Neural cell (in vitro differentiated cells): ENCODE measurements around the gene HBM. TPM values are rescaled to one million over a fixed set of nuclear protein-coding genes. Genes with fewer than 3 reads are reported as not detected.
"Not testable (repeated sequence)": the region's sequence is repeated elsewhere in the genome, so short reads cannot be mapped to it uniquely, and the experiment has no call there.

Source experiments
- H2AFZ ChIP-seq: fragments of 200-600, 300-800 bp; sonication (generic), shearing (Covaris generic); 2 replicates; pipeline ENCODE4 v1.6.0; 2014; ENCODE audit warnings: low read depth, mild to moderate bottlenecking, antibody characterized with exemption, low read length, moderate library complexity
- H3F3A ChIP-seq: fragments of 200-600 bp; shearing (Covaris generic); 2 replicates; pipeline ENCODE4 v1.6.1; 2016; ENCODE audit warnings: mild to moderate bottlenecking, moderate library complexity, mixed read lengths, antibody characterized with exemption, low read length; ENCODE audit not compliant: insufficient read depth, poor library complexity, severe bottlenecking
- H3K27ac ChIP-seq: fragments of 200-600, 300-800 bp; sonication (generic), shearing (Covaris generic); 2 replicates; pipeline ENCODE4 v1.5.1; 2014; ENCODE audit warnings: mild to moderate bottlenecking, low read length, moderate library complexity
- H3K27me3 ChIP-seq: fragments of 300-800, 200-600 bp; sonication (generic), shearing (Covaris generic); 2 replicates; pipeline ENCODE4 v1.6.0; 2014; ENCODE audit warnings: mild to moderate bottlenecking, low read depth, low read length, moderate library complexity; ENCODE audit not compliant: insufficient read depth
- H3K36me3 ChIP-seq: fragments of 300-800, 200-600 bp; sonication (generic), shearing (Covaris generic); 2 replicates; pipeline ENCODE4 v1.5.1; 2014; ENCODE audit warnings: mild to moderate bottlenecking, antibody characterized with exemption, low read length, moderate library complexity; ENCODE audit not compliant: insufficient read depth
- H3K4me2 ChIP-seq: fragments of 300-800, 200-600 bp; sonication (generic), shearing (Covaris generic); 2 replicates; pipeline ENCODE4 v1.6.0; 2014; ENCODE audit warnings: mild to moderate bottlenecking, low read length
- H3K4me3 ChIP-seq: fragments of 300-800, 200-600 bp; sonication (generic), shearing (Covaris generic); 2 replicates; pipeline ENCODE4 v1.5.1; 2014; ENCODE audit warnings: mild to moderate bottlenecking, low read length, moderate library complexity
- H3K79me2 ChIP-seq: fragments of 200-600 bp; shearing (Covaris generic); replicated peaks from 2 replicates; pipeline ENCODE4 v1.6.0; 2014; ENCODE audit warnings: mild to moderate bottlenecking, low read length, moderate library complexity; ENCODE audit not compliant: insufficient read depth
- H3K9ac ChIP-seq: fragments of 300-800, 200-600 bp; sonication (generic), shearing (Covaris generic); 2 replicates; pipeline ENCODE4 v1.6.1; 2016; ENCODE audit warnings: mild to moderate bottlenecking, low read length, mixed read lengths
- H3K9me2 ChIP-seq: fragments of 200-600 bp; shearing (Covaris generic); 2 replicates; pipeline ENCODE4 v1.6.1; 2016; ENCODE audit warnings: mild to moderate bottlenecking, low read length, mixed read lengths; ENCODE audit not compliant: insufficient read depth
- H3K9me3 ChIP-seq: fragments of 200-600, 300-800 bp; sonication (generic), shearing (Covaris generic); 2 replicates; pipeline ENCODE4 v1.6.1; 2016; ENCODE audit warnings: mild to moderate bottlenecking, mixed run types, low read length, moderate library complexity, mixed read lengths
- H4K20me1 ChIP-seq: fragments of 200-600 bp; shearing (Covaris generic); 2 replicates; pipeline ENCODE4 v1.6.1; 2016; ENCODE audit warnings: mild to moderate bottlenecking, mixed run types; ENCODE audit not compliant: insufficient read depth
- CTCF ChIP-seq: fragments of 450-650 bp; IDR thresholded peaks from 2 replicates; pipeline ENCODE4 v1.5.1; 2014; ENCODE audit warnings: antibody characterized with exemption, mild to moderate bottlenecking, moderate library complexity; ENCODE audit not compliant: poor library complexity, severe bottlenecking
- EP300 ChIP-seq: fragments of 450-650 bp; conservative IDR thresholded peaks from 2 replicates; pipeline ENCODE4 v1.6.1; 2014; ENCODE audit warnings: antibody characterized with exemption, mild to moderate bottlenecking, moderate library complexity; ENCODE audit not compliant: poor library complexity, severe bottlenecking
- EZH2 ChIP-seq: fragments of 200-600, 300-800 bp; shearing (Covaris generic), sonication (generic); IDR thresholded peaks from 2 replicates; pipeline ENCODE4 v1.6.1; 2014; ENCODE audit warnings: antibody characterized with exemption, low read length, borderline replicate concordance, mild to moderate bottlenecking; ENCODE audit not compliant: insufficient read depth, poor library complexity, severe bottlenecking
- MXI1 ChIP-seq: fragments of 450-650 bp; conservative IDR thresholded peaks from 2 replicates; pipeline ENCODE4 v1.6.1; 2014; ENCODE audit warnings: antibody characterized with exemption, mild to moderate bottlenecking; ENCODE audit not compliant: poor library complexity, severe bottlenecking
- POLR2AphosphoS5 ChIP-seq: IDR thresholded peaks from 2 replicates; pipeline ENCODE4 v1.6.1; 2012
- RAD21 ChIP-seq: fragments of 450-650 bp; conservative IDR thresholded peaks from 2 replicates; pipeline ENCODE4 v1.6.1; 2014; ENCODE audit warnings: antibody characterized with exemption, mild to moderate bottlenecking, moderate library complexity
- REST ChIP-seq: IDR thresholded peaks from 2 replicates; pipeline ENCODE4 v1.6.1; 2012; ENCODE audit warnings: borderline replicate concordance
- SMC3 ChIP-seq: fragments of 450-650 bp; conservative IDR thresholded peaks from 2 replicates; pipeline ENCODE4 v1.6.1; 2014; ENCODE audit warnings: antibody characterized with exemption, mild to moderate bottlenecking, moderate library complexity; ENCODE audit not compliant: poor library complexity
- TAF1 ChIP-seq: IDR thresholded peaks from 2 replicates; pipeline ENCODE4 v1.6.1; 2012; ENCODE audit warnings: low read depth
- polyA plus RNA-seq: library from polyadenylated mRNA; depleted of rRNA; stranded (reverse); fragments of >200 nt; gene quantifications from 2 replicates; pipeline ENCODE4 v1.2.3, GENCODE V29; 2014

The HBM gene
- polyA plus RNA-seq, 1 donor from 2014 or later = not detected

- H3K9ac ChIP-seq = peak overlapping the region; percentile 42
- TF ChIP-seq MXI1 (no peak), REST (no peak), TAF1 (no peak), RAD21 (no peak), POLR2AphosphoS5 (no peak), SMC3 (no peak), EZH2 (no peak), CTCF (no peak), EP300 (no peak)
- no peaks in the 10 kb centered on the region for H3K9me2 ChIP-seq
- no peak overlapping the region for H3K27ac ChIP-seq
- no peaks in the 10 kb centered on the region for H3K36me3 ChIP-seq
- no peaks in the 10 kb centered on the region for H3F3A ChIP-seq
- H3K9me3 ChIP-seq = no peaks in the 10 kb centered on the region
- H3K27me3 ChIP-seq = peaks cover 48% of the 10 kb centered on the region
- no peaks in the 10 kb centered on the region for H4K20me1 ChIP-seq
- no peaks in the 10 kb centered on the region for H3K79me2 ChIP-seq
- H3K4me2 ChIP-seq = no peak overlapping the region
- peak overlapping the region; percentile 63 for H3K4me3 ChIP-seq
- no peak overlapping the region for H2AFZ ChIP-seq
These were observed 10.8 kb upstream of the HBM start for GRCh38 chr16:155031-155398.

GRCh38 chr16:159136-159849 lies 6.5 kb upstream of the HBM start:
- peaks cover 62% of the 10 kb centered on the region for H3K27me3 ChIP-seq
- no peak overlapping the region for H3K27ac ChIP-seq
- no peak overlapping the region for H2AFZ ChIP-seq

GRCh38 chr16:160242-160641 lies 5.5 kb upstream of the HBM start:
- not testable (repeated sequence) for H3K4me2 ChIP-seq, H4K20me1 ChIP-seq, H3K27ac ChIP-seq, H3K79me2 ChIP-seq, H3K9ac ChIP-seq, H3K9me2 ChIP-seq, H3F3A ChIP-seq, H3K36me3 ChIP-seq, H2AFZ ChIP-seq, H3K4me3 ChIP-seq, H3K9me3 ChIP-seq
- H3K27me3 ChIP-seq = peaks cover 56% of the 10 kb centered on the region

More at GRCh38 chr16:159136-159849, 6.5 kb upstream of the HBM start:
- Histone ChIP-seq H3F3A (no peaks in the 10 kb centered on the region), H3K9ac (no peak overlapping the region), H3K36me3 (no peaks in the 10 kb centered on the region), H3K4me2 (no peak overlapping the region), H3K4me3 (no peak overlapping the region), H3K79me2 (no peaks in the 10 kb centered on the region), H3K9me3 (no peaks in the 10 kb centered on the region), H4K20me1 (no peaks in the 10 kb centered on the region), H3K9me2 (no peaks in the 10 kb centered on the region)
- TF ChIP-seq SMC3 (no peak), MXI1 (no peak), TAF1 (no peak), REST (no peak), RAD21 (no peak)
